Loucy (cell line): Measurements from ENCODE around the gene ZMYND15.
"Not testable (repeated sequence)": the region's sequence is repeated elsewhere in the genome, so short reads cannot be mapped to it uniquely, and the experiment has no call there.

Source experiments
- H2AFZ ChIP-seq: fragments of 200-600 bp; sonication (generic); 2 replicates; pipeline ENCODE4 v1.6.0; 2016; ENCODE audit warnings: antibody characterized with exemption, mild to moderate bottlenecking, low read length, moderate library complexity
- H3F3A ChIP-seq: fragments of 200-600 bp; 2 replicates; pipeline ENCODE4 v1.6.0; 2016; ENCODE audit warnings: antibody characterized with exemption, low read depth, mild to moderate bottlenecking
- H3K27me3 ChIP-seq: fragments of 200-600 bp; sonication (generic); 2 replicates; pipeline ENCODE4 v1.6.1; 2014; ENCODE audit warnings: low read length, mild to moderate bottlenecking; ENCODE audit not compliant: insufficient read depth, poor library complexity, severe bottlenecking
- H3K36me3 ChIP-seq: fragments of 200-600 bp; sonication (generic); 2 replicates; pipeline ENCODE4 v1.6.1; 2016; ENCODE audit warnings: low read length; ENCODE audit not compliant: insufficient read depth
- H3K4me1 ChIP-seq: fragments of 200-600 bp; sonication (generic); 2 replicates; pipeline ENCODE4 v1.5.1; 2014; ENCODE audit warnings: low read length, mild to moderate bottlenecking; ENCODE audit not compliant: insufficient read depth, poor library complexity, severe bottlenecking
- H3K4me2 ChIP-seq: fragments of 200-600 bp; sonication (generic); 2 replicates; pipeline ENCODE4 v1.6.0; 2014; ENCODE audit warnings: antibody characterized with exemption, low read length, low read depth, mild to moderate bottlenecking; ENCODE audit not compliant: poor library complexity, severe bottlenecking
- H3K4me3 ChIP-seq: fragments of 200-600 bp; sonication (generic); 2 replicates; pipeline ENCODE4 v1.5.1; 2014; ENCODE audit warnings: low read length, mild to moderate bottlenecking, mixed read lengths; ENCODE audit not compliant: poor library complexity, severe bottlenecking
- H3K79me2 ChIP-seq: fragments of 200-600 bp; sonication (generic); 2 replicates; pipeline ENCODE4 v1.6.1; 2014; ENCODE audit warnings: low read length; ENCODE audit not compliant: insufficient read depth
- H3K9ac ChIP-seq: fragments of 200-600 bp; sonication (generic); 2 replicates; pipeline ENCODE4 v1.6.0; 2014; ENCODE audit warnings: mild to moderate bottlenecking, low read depth, low read length, moderate library complexity; ENCODE audit not compliant: poor library complexity, severe bottlenecking
- H3K9me2 ChIP-seq: fragments of 200-600 bp; sonication (generic); replicated peaks from 2 replicates; pipeline ENCODE4 v1.6.1; 2016; ENCODE audit warnings: low read depth, low read length, mixed read lengths
- H3K9me3 ChIP-seq: fragments of 200-600 bp; sonication (generic); 2 replicates; pipeline ENCODE4 v1.6.1; 2014; ENCODE audit warnings: mild to moderate bottlenecking, antibody characterized with exemption, low read length, low read depth; ENCODE audit not compliant: insufficient read depth
- H4K20me1 ChIP-seq: fragments of 200-600 bp; sonication (generic); 2 replicates; pipeline ENCODE4 v1.6.0; 2014; ENCODE audit warnings: antibody characterized with exemption, low read length, mild to moderate bottlenecking; ENCODE audit not compliant: insufficient read depth, poor library complexity, severe bottlenecking
- EZH2phosphoT487 ChIP-seq: fragments of 200-600 bp; IDR thresholded peaks from 2 replicates; pipeline ENCODE4 v1.6.1; 2018; ENCODE audit warnings: antibody characterized with exemption, mild to moderate bottlenecking, moderate library complexity, borderline replicate concordance
- TF ChIP-seq, protein P1 (sequence below): fragments of 200-600 bp; sonication (generic); conservative IDR thresholded peaks from 2 replicates; pipeline ENCODE4 v1.5.1; 2014; ENCODE audit warnings: mild to moderate bottlenecking, antibody characterized with exemption, low read length

ZMYND15 gene

GRCh38 chr17:4710693-4711634 lies 28.7 kb upstream of the ZMYND15 start:
- Histone ChIP-seq H3K9me3 (no peaks in the 10 kb centered on the region), H3K27me3 (no peaks in the 10 kb centered on the region), H3K4me1 (peaks cover 44% of the 10 kb centered on the region), H3K4me3 (peak overlapping the region; percentile 80), H3K79me2 (peaks cover 46% of the 10 kb centered on the region), H3K9ac (peak overlapping the region; percentile 93), H3K36me3 (no peaks in the 10 kb centered on the region), H4K20me1 (peaks cover 3% of the 10 kb centered on the region), H3K4me2 (peak overlapping the region; percentile 97), H3K9me2 (no peaks in the 10 kb centered on the region), H2AFZ (peak overlapping the region; percentile 75), H3F3A (peaks cover 3% of the 10 kb centered on the region; the same call in 1 of the 2 replicates)
- TF ChIP-seq EZH2phosphoT487, result no peak
- TF ChIP-seq, protein P1, sequence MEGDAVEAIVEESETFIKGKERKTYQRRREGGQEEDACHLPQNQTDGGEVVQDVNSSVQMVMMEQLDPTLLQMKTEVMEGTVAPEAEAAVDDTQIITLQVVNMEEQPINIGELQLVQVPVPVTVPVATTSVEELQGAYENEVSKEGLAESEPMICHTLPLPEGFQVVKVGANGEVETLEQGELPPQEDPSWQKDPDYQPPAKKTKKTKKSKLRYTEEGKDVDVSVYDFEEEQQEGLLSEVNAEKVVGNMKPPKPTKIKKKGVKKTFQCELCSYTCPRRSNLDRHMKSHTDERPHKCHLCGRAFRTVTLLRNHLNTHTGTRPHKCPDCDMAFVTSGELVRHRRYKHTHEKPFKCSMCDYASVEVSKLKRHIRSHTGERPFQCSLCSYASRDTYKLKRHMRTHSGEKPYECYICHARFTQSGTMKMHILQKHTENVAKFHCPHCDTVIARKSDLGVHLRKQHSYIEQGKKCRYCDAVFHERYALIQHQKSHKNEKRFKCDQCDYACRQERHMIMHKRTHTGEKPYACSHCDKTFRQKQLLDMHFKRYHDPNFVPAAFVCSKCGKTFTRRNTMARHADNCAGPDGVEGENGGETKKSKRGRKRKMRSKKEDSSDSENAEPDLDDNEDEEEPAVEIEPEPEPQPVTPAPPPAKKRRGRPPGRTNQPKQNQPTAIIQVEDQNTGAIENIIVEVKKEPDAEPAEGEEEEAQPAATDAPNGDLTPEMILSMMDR, result no peak

DNA sequence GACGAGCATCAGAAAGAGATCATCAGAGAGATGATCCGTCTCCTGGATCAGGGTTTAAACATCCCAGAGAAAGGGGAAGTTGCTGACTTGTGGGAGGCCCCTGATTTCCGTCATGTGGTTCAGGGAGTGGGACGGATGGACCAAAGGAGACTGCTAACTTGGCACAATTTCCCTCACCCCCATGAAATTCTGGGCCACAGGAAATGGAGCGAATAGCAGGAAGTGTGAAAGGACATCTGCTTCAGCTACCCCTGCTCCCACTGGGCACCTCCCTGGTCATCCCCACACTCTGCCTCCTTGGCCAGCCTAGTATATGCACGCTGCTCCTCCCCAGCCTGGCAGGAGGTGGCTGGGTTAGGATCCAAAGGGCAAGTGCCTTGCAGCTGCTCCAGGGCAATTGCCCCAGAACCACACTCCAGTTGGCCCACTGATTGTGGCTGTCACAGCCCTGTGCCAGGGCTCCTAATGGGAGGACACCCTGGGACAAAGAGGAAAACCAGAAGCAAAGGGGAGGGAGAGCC lies 27.9 kb upstream of the ZMYND15 start:
- H3K9me2 ChIP-seq, result no peaks in the 10 kb centered on the region
- H3K27me3 ChIP-seq, result no peaks in the 10 kb centered on the region
- no peak overlapping the region for H2AFZ ChIP-seq
- peak overlapping the region; percentile 80 for H3K4me3 ChIP-seq
- no peak for TF ChIP-seq EZH2phosphoT487
- TF ChIP-seq, protein P1, result no peak
- H3K79me2 ChIP-seq, result peaks cover 54% of the 10 kb centered on the region
- H3K4me2 ChIP-seq, result peak overlapping the region; percentile 97
- no peaks in the 10 kb centered on the region for H3K9me3 ChIP-seq
- peaks cover 3% of the 10 kb centered on the region; the same call in 1 of the 2 replicates for H3F3A ChIP-seq
- peak overlapping the region; percentile 93 for H3K9ac ChIP-seq
- peaks cover 46% of the 10 kb centered on the region for H3K4me1 ChIP-seq
- H3K36me3 ChIP-seq, result no peaks in the 10 kb centered on the region; the same call in 1 of the 2 replicates
- peaks cover 4% of the 10 kb centered on the region for H4K20me1 ChIP-seq

DNA sequence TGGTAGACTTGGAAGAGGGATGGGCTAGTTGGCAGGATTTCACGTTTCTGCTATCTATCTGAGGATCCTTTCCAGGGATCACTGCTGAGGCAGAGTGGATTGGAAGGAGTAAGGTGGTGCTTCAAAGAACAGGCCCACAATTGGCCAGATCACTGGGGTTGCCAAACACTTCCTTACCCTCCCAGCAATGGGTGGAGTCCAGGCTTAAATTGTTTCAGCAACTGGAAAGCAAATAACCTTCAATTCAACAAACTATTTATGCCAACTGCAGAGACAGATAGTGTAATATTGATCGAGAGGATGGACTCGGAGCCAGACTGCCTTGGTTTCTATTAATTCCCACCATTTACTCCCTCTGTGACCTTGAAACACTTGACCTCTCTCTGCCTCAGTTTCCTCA lies 27.1 kb upstream of the ZMYND15 start:
- Histone ChIP-seq H3K4me1 (peaks cover 50% of the 10 kb centered on the region), H3K4me3 (peak overlapping the region; percentile 80), H3K79me2 (peaks cover 59% of the 10 kb centered on the region), H3K9ac (peak overlapping the region; percentile 93), H3K4me2 (peak overlapping the region; percentile 97), H2AFZ (no peak overlapping the region), H3K9me2 (no peaks in the 10 kb centered on the region), H3K27me3 (no peaks in the 10 kb centered on the region), H3F3A (peaks cover 3% of the 10 kb centered on the region; the same call in 1 of the 2 replicates), H3K36me3 (peaks cover 7% of the 10 kb centered on the region; the same call in 1 of the 2 replicates), H4K20me1 (peaks cover 4% of the 10 kb centered on the region), H3K9me3 (no peaks in the 10 kb centered on the region)
- no peak for TF ChIP-seq EZH2phosphoT487
- TF ChIP-seq, protein P1, result no peak

GRCh38 chr17:4714340-4715062 lies 25.1 kb upstream of the ZMYND15 start:
- not testable (repeated sequence) for H4K20me1 ChIP-seq, H3K9me2 ChIP-seq, H3K9me3 ChIP-seq, H2AFZ ChIP-seq, H3K27me3 ChIP-seq, H3F3A ChIP-seq
- Histone ChIP-seq H3K9ac (peak overlapping the region; percentile 77), H3K4me2 (peak overlapping the region; percentile 85), H3K79me2 (peaks cover 63% of the 10 kb centered on the region), H3K36me3 (peaks cover 17% of the 10 kb centered on the region; the same call in 1 of the 2 replicates), H3K4me1 (peaks cover 46% of the 10 kb centered on the region), H3K4me3 (peak overlapping the region; percentile 66)
